GM19193 (cell line): ENCODE measurements around the gene TSPO.

ENCODE experiments used
- POLR2A ChIP-seq: IDR thresholded peaks from 4 replicates; pipeline ENCODE4 v1.6.1; 2011; ENCODE audit not compliant: insufficient read depth, insufficient read length; ENCODE audit errors: extremely low read depth

The TSPO gene

DNA sequence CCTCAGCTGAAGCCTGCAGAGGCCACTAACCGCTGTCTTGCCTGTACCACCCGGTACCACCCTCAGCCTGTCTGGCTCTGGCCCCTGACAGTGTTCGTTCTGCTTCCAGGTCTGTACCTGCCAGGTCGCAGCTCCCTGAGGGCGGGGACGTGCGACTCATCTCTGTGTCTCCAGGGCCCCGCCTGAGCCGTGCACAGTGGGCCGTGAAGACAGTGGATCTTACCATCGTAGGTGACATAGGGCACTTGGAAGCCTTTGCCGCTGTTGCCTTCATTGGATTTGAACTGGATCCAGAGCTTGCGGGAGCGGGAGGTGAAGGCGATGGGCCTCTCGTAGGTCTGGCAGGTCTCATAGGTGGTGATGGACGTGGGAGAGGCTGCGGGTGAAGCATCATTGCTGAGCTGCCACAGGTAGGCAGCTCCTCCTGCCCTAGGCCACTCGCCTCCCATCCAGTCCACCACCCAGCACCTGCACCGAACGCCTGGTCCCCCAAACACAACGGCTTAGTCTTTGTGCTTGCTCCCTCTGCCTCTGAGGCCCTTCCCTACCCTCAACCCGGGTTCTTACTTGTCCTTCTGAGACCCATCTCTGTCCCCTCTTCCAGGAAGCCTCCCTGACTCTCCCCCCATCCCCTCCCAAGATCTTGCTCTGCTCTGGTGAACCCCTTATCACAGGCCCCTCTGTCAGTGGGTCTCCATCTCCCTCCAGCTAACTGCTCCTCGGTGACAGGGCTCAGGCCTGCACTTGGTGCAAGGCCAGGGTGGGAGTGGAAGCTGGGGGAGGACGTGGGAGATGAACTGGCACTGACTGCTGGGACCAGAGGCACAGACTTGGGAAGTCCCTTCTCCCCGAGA is 56.7 kb downstream of the TSPO start:
- TF ChIP-seq POLR2A: no peak

DNA sequence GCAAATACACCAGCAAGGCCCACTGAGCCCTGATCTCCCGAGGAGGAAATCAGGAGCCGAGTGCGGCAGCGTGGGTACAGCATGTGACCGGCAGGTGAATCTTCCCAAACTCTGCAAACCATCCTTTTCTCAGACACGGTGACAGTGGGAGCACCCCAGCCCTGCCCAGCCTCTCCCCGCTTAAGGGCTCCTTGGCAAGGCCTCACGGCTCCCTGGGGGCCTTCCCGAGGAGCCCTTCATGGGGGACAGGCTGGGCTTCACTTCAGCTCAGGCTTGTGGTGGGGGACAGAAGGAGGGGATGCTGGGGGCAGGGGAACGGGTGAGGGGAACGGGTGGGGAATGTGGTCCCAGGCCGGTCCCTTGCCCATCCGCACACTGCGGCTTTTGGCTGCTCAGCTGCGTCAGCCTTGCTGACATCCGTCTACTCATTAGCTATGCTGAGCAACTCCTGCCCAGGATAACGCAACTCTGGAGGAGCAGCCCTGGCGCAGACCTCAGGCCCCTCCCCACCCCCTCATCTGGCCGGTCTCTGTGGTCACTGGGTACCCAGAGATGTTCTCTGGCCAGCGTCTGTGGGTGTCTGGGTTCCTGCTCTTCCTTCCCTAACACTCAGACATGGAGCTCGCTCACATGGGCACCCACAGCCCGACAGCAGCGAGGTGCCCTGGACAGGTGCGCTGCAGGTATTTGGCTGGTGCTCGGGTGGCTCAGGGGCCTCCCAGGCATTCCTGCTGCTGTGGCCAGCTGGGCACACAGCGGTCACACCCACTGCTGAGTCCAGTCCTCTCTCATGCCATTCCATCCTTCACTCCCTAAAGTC is 57.6 kb downstream of the TSPO start:
- TF ChIP-seq POLR2A: no peak

DNA sequence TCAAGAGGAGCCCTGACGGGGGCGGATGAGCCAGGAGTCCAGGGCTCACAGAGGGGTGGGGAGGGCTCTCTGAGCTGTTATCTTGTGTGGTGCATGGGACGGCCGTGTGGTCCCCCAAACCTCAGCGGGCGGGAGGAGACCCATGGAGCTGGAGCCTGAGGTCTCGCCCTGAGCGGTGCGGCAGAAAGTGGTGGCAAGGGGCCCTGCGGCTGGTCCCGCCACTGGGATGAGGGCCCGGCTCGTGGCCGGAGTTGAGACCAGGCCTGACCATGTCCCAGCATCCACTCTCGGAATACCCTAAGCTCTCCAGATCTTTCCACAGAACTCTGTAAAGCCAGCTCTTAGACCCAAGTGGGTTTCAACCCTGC is 58.1 kb downstream of the TSPO start:
- no peak for TF ChIP-seq POLR2A

DNA sequence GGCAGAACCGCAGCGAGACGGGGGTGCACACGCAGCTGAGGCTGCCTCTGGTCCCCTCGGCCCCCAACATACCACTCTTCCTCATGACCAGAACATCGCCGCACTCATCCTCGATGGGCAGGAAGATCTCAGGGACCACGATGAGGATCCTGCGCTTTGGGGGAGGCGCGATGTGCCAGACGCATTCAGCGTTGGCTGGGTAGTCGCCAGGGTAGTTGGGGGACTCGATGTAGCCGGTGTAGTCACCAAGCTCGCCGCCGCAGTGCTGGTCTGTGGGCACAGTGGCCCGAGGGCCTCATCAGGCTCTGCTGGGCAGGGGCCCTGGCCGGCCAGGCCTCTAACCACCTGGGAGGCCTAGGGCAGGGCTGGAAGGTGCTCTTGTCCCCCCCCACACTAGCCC is 58.6 kb downstream of the TSPO start:
- TF ChIP-seq POLR2A: no peak

DNA sequence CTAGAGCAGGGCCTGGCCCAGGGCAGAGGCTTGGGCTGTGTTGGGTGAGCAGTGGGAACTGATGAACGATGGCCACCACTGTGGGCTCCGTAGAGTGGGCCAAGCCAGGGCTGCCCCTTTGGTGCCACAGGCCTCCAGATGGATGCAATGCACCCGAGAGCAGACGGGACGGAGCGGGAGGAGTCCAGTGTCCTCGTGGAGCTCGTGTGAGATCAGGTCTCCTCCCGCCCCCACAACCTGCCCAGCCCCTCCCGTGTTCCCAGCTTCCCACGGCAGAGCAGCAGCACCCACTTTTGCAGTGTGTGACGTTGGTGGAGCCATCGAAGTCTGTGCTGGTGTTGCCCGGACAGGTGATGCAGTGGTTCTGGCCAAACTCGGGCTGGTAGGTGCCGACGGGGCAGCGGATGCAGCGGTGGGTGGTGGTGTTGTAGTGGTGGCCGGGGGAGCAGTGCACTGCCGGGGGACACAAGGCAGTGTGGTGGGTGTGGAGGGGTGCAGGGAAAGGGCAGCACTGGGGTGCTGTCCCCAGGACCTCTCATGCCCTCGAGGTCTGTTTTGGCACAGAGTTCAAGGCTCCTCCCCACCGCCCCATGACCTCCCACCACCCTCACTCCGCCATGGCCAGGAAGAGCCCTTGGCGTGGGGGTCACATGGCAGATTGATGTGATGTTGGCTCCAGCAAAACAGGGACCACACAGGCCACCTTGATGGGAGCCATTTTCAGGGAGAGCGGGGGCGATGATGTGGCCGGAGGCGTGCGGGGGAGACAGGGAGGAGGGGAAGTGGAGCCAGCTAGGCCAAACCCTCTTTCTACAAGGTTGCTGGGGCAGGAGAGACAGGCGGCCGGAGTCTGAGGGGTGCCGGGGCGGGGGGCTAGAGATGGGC is 59.5 kb downstream of the TSPO start:
- TF ChIP-seq POLR2A: no peak

DNA sequence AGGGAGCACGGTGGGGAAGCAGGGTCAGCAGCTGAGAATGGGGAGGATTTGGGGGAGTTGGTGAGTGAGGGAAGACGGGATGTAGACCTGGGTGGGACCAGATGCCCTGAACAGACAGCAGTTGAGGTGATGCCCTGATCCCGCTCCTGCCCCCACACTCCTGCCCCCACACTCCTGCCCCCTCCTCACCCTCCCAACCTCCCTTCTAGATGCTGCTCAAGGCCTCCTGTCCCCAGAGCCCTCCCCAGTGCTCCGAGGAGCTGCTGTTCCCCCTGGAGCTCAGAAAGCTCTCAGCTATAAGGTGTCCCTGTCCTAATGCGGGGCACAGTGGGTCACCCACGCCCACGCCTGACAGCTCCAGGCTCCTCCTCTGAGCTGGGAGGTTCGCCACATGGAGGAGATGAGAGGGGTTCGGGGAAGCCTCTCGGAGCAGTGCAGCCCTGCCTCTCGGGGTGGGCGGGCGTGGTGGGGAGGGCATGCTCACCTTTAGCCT is 60.6 kb downstream of the TSPO start:
- no peak for TF ChIP-seq POLR2A

DNA sequence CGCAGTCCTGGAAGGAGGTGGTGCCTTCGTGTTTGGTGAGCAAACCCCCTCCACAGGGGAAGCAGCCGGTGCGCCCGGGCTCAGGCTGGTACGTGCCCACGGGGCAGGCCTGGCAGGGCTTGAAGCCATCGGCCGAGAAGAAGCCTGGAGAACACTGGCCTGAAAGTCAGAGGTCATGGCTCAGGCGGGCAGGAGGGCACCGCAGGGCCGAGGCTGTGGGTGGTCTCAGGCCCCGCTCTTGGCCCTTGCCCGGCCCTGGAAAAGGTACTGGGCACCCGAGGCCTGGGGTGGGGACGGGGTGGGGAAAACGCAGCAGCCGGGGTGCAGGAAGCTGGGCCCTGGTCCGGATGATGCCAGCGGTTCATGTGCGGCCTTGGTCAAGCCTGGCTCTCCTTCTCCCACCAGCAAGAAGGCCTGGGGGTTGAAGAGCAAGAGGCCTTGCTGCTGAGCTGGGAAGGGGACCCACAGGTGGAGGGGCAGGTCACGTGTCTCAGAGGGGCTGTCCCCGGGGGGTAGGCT is 61.1 kb downstream of the TSPO start:
- no peak for TF ChIP-seq POLR2A
